A549 (cell line): ENCODE results near the gene TSC22D3. TPM values are rescaled to one million over a fixed set of nuclear protein-coding genes. Genes with fewer than 3 reads are reported as not detected.

Experiments used
- ATAC-seq, 2 experiments: fragments of 200-7000 bp in 1 of 2; fragments of >200 bp in 1 of 2; cut with Nextera tagmentation in 1 of 2; cut with Tn5 transposase in 1 of 2; 3 replicates each; pipeline versions ENCODE4 v1.8.0 to v1.9.1; 2018 to 2020; ENCODE audit warnings: mild to moderate bottlenecking in 1 of 2, moderate library complexity in 1 of 2
- CTCF ChIA-PET: fragments of 300-600 bp; sonication (Branson Sonifier 250); formaldehyde crosslinking; extraction: SDS; loops from one replicate; lab custom pipeline; 2021; ENCODE audit warnings: antibody characterized with exemption, inconsistent platforms; lab: Yijun Ruan, JAX
- POLR2A ChIA-PET: fragments of 350-600 bp; formaldehyde crosslinking; extraction: SDS; loops from one replicate; lab custom pipeline; 2021; ENCODE audit warnings: antibody characterized with exemption, inconsistent platforms; lab: Yijun Ruan, JAX
- DNase-seq, 2 experiments: peaks; one replicate each; pipeline versions ENCODE4 v3.0.0 to v3.0.0-alpha.2; 2011 to 2016; ENCODE audit warnings: low read depth in 1 of 2, low spot score in 1 of 2
- FAIRE-seq: peaks from 2 replicates; lab custom pipeline; 2011; peaks lifted over from hg19 to GRCh38; lab: Jason Lieb, UNC
- H3K27ac ChIP-seq, 2 experiments: fragments of >200 bp; sonication (Bioruptor Twin); formaldehyde crosslinking; 3 replicates each; pipeline ENCODE4 v1.5.1; 2016 to 2017
- H3K4me1 ChIP-seq: fragments of >200 bp; sonication (Bioruptor Twin); formaldehyde crosslinking; 3 replicates; pipeline ENCODE4 v1.6.1; 2016
- H3K4me2 ChIP-seq: fragments of >200 bp; sonication (Bioruptor Twin); formaldehyde crosslinking; 3 replicates; pipeline ENCODE4 v1.6.1; 2016
- H3K4me3 ChIP-seq: fragments of >200 bp; sonication (Bioruptor Twin); formaldehyde crosslinking; 3 replicates; pipeline ENCODE4 v1.5.1; 2016
- H3K9me3 ChIP-seq: fragments of >200 bp; sonication (Bioruptor Twin); formaldehyde crosslinking; 3 replicates; pipeline ENCODE4 v1.6.1; 2016
- CEBPB ChIP-seq, 2 experiments: fragments of >200 bp in 1 of 2; sonication (Bioruptor Twin) in 1 of 2; formaldehyde crosslinking in 1 of 2; IDR thresholded peaks; 2 replicates each; pipeline ENCODE4 v1.6.1; 2012 to 2016
- EHMT2 ChIP-seq: fragments of 200-600 bp; sonication (generic); IDR thresholded peaks from 2 replicates; pipeline ENCODE4 v1.6.1; 2016; ENCODE audit warnings: antibody characterized with exemption, low read depth, mild to moderate bottlenecking, moderate library complexity
- EP300 ChIP-seq, 2 experiments: fragments of >200 bp; sonication (Bioruptor Twin); formaldehyde crosslinking; IDR thresholded peaks; 2 replicates in 1 of 2; 3 replicates in 1 of 2; pipeline ENCODE4 v1.6.1; 2016 to 2017
- ESRRA ChIP-seq: fragments of 150-350 bp; IDR thresholded peaks from 2 replicates; pipeline ENCODE4 v1.6.1; 2014; ENCODE audit warnings: mild to moderate bottlenecking, low read length, borderline replicate concordance
- FOSB ChIP-seq: fragments of 250-450 bp; sonication (Bioruptor Pico); IDR thresholded peaks from 2 replicates; pipeline ENCODE4 v1.5.0; 2020; ENCODE audit warnings: mild to moderate bottlenecking, moderate library complexity
- FOSL2 ChIP-seq, 2 experiments: fragments of 450-650 bp in 1 of 2; fragments of >200 bp in 1 of 2; sonication (Bioruptor Twin) in 1 of 2; formaldehyde crosslinking; IDR thresholded peaks; 2 replicates each; pipeline versions ENCODE4 v1.5.0 to v1.6.1; 2016 to 2020; ENCODE audit warnings: mild to moderate bottlenecking in 1 of 2, moderate library complexity in 1 of 2
- FOXS1 ChIP-seq: fragments of 250-450 bp; sonication (Bioruptor Pico); IDR thresholded peaks from 2 replicates; pipeline ENCODE4 v1.5.0; 2020; ENCODE audit warnings: mild to moderate bottlenecking, moderate library complexity
- GATA3 ChIP-seq: IDR thresholded peaks from 2 replicates; pipeline ENCODE4 v1.6.1; 2012; ENCODE audit warnings: borderline replicate concordance
- HOXB5 ChIP-seq: fragments of 250-450 bp; sonication (Bioruptor Pico); IDR thresholded peaks from 2 replicates; pipeline ENCODE4 v1.5.0; 2020; ENCODE audit warnings: mild to moderate bottlenecking, moderate library complexity
- JUNB ChIP-seq: fragments of >200 bp; sonication (Bioruptor Twin); formaldehyde crosslinking; IDR thresholded peaks from 2 replicates; pipeline ENCODE4 v1.6.1; 2016
- MAZ ChIP-seq: fragments of 150-350 bp; IDR thresholded peaks from 2 replicates; pipeline ENCODE4 v1.6.1; 2014; ENCODE audit warnings: antibody characterized with exemption, low read depth, low read length, borderline replicate concordance
- MYC ChIP-seq: IDR thresholded peaks from 2 replicates; pipeline ENCODE4 v1.6.1; 2012; ENCODE audit warnings: mild to moderate bottlenecking, inconsistent platforms, low read length, improper control_type of control experiment, borderline replicate concordance
- NPAS2 ChIP-seq: fragments of 250-450 bp; sonication (Bioruptor Pico); IDR thresholded peaks from 2 replicates; pipeline ENCODE4 v1.8.0; 2022; ENCODE audit warnings: mild to moderate bottlenecking, moderate library complexity, borderline replicate concordance
- PBX3 ChIP-seq: IDR thresholded peaks from 2 replicates; pipeline ENCODE4 v1.6.1; 2012
- PHF8 ChIP-seq: fragments of 200-600 bp; sonication (generic); IDR thresholded peaks from 2 replicates; pipeline ENCODE4 v1.6.1; 2016; ENCODE audit warnings: low read depth, mild to moderate bottlenecking, antibody characterized with exemption, moderate library complexity, borderline replicate concordance
- RAD21 ChIP-seq, 2 experiments: fragments of >200 bp in 1 of 2; sonication (Bioruptor Twin) in 1 of 2; formaldehyde crosslinking in 1 of 2; IDR thresholded peaks in 1 of 2; conservative IDR thresholded peaks in 1 of 2; 2 replicates in 1 of 2; 3 replicates in 1 of 2; pipeline ENCODE4 v1.6.1; 2012 to 2018; ENCODE audit warnings: inconsistent platforms in 1 of 2
- RARB ChIP-seq: fragments of 250-450 bp; sonication (Bioruptor Pico); IDR thresholded peaks from 2 replicates; pipeline ENCODE4 v1.8.0; 2021; ENCODE audit warnings: mild to moderate bottlenecking, moderate library complexity
- RCOR1 ChIP-seq: fragments of 150-350 bp; IDR thresholded peaks from 2 replicates; pipeline ENCODE4 v1.6.1; 2014; ENCODE audit warnings: antibody characterized with exemption, low read length, low read depth
- RNF2 ChIP-seq: fragments of 200-600 bp; sonication (generic); IDR thresholded peaks from 2 replicates; pipeline ENCODE4 v1.6.1; 2016; ENCODE audit warnings: low read depth, mild to moderate bottlenecking, antibody characterized with exemption, moderate library complexity, borderline replicate concordance
- TFCP2L1 ChIP-seq: fragments of 250-450 bp; sonication (Bioruptor Pico); IDR thresholded peaks from 2 replicates; pipeline ENCODE4 v1.5.0; 2021; ENCODE audit warnings: mild to moderate bottlenecking
- USF2 ChIP-seq: fragments of 450-650 bp; IDR thresholded peaks from 2 replicates; pipeline ENCODE4 v1.6.1; 2014; ENCODE audit warnings: antibody characterized with exemption
- ZSCAN20 ChIP-seq: fragments of 250-450 bp; sonication (Bioruptor Pico); IDR thresholded peaks from 2 replicates; pipeline ENCODE4 v1.8.0; 2022; ENCODE audit warnings: mild to moderate bottlenecking, moderate library complexity
- WGBS: methylation state at CpG from one replicate; pipeline ENCODE4 v1.1.6; 2017; ENCODE audit errors: missing lambda C conversion rate; 5-methylcytosine and 5-hydroxymethylcytosine counted together
- polyA plus RNA-seq, 4 experiments: library from polyadenylated mRNA; depleted of rRNA in 3 of 4; stranded (reverse); fragments of >200 nt; fragmentation: RNase III in 1 of 4; extraction: RNeasy Plus Mini Kit Qiagen cat#74134 plus additional on column Dnase treatment in 1 of 4; gene quantifications; 2 replicates in 3 of 4; 3 replicates in 1 of 4; pipeline ENCODE4 v1.2.3, GENCODE V29; 2011 to 2017
- TF ChIP-seq, protein P1 (sequence below): fragments of 250-450 bp; sonication (Bioruptor Pico); IDR thresholded peaks from 2 replicates; pipeline ENCODE4 v1.5.0; 2020; ENCODE audit warnings: low read depth, mild to moderate bottlenecking, moderate library complexity
- TF ChIP-seq, protein P2 (sequence below): IDR thresholded peaks from 2 replicates; pipeline ENCODE4 v1.6.1; 2012; ENCODE audit warnings: low read depth, borderline replicate concordance

TSC22D3 gene
- polyA plus RNA-seq, 2 of the 4 experiments (the other 2 are of a cell fraction) = 12.2 to 65.4 TPM

GRCh38 chrX:107753187-107753586, 22.4 kb downstream of the TSC22D3 start:
- 70% methylated on average over 4 of the region's 4 CpGs for WGBS
- DNase-seq (no peak), FAIRE-seq (no peak), ATAC-seq (no peak)
- Histone ChIP-seq H3K4me1 (peaks cover under 1% of the 10 kb centered on the region; the same call in 2 of the 3 replicates), H3K27ac (no peak overlapping the region), H3K4me2 (no peak overlapping the region), H3K4me3 (no peak overlapping the region), H3K9me3 (no peaks in the 10 kb centered on the region)
- CTCF ChIA-PET = interaction anchor here (1.3 to 2.2 kb wide), 3 partner anchors 18 to 80 kb away, joined by 3 to 7 read pairs (median 5); no protein-coding TSS in a partner anchor
- TF ChIP-seq GATA3 (no peak), TFCP2L1 (CRISPR knock-in tag) (no peak), PBX3 (no peak), ESRRA (no peak), USF2 (no peak), FOSB (CRISPR knock-in tag) (no peak), HOXB5 (CRISPR knock-in tag) (no peak), RARB (CRISPR knock-in tag) (no peak), JUNB (no peak), PHF8 (no peak), MAZ (no peak), FOXS1 (no peak)
- TF ChIP-seq, protein P1, sequence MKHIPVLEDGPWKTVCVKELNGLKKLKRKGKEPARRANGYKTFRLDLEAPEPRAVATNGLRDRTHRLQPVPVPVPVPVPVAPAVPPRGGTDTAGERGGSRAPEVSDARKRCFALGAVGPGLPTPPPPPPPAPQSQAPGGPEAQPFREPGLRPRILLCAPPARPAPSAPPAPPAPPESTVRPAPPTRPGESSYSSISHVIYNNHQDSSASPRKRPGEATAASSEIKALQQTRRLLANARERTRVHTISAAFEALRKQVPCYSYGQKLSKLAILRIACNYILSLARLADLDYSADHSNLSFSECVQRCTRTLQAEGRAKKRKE = no peak
- POLR2A ChIA-PET = interaction anchor here (1.5 kb wide), 1 partner anchor 37 kb away, joined by 3 read pairs; no protein-coding TSS in a partner anchor

DNA sequence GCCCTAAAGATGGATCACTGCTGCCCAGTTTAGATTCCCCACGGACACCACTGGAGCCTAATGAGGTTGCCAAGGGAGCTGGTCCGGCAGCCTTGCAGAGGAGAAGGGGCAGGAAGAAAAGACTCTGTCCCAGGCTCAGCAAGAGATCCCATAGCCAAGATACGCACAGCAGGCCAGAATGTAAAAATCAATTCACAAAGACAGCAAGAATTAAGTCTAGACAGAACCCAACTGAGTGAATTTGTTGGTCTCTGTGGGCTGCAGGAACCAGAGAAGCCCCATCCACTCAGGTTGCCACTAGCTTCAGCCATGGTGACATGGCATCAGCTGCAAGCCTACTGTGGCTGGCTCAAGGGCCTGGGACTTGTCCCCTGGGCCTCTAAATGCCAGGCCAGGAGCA, 22.9 kb downstream of the TSC22D3 start:
- no peak for DNase-seq
- Histone ChIP-seq H3K27ac (no peak overlapping the region), H3K4me2 (no peak overlapping the region), H3K9me3 (no peaks in the 10 kb centered on the region), H3K4me1 (peaks cover 5% of the 10 kb centered on the region), H3K4me3 (no peak overlapping the region)
- 76% methylated on average over 3 of the region's 3 CpGs for WGBS
- no peak for ATAC-seq
- ChIA-PET CTCF (interaction anchor here (1.3 to 2.2 kb wide), 3 partner anchors 18 to 80 kb away, joined by 3 to 7 read pairs (median 5); no protein-coding TSS in a partner anchor), POLR2A (interaction anchor here (0.5 to 1.5 kb wide), 2 partner anchors 10 to 37 kb away, joined by 3 to 4 read pairs; no protein-coding TSS in a partner anchor)
- no peak for FAIRE-seq
- TF ChIP-seq FOSL2 (IDR thresholded peaks at IDR 0.05) (no peak), FOSL2 (CRISPR knock-in tag; IDR thresholded peaks at IDR 0.05) (no peak), RCOR1 (no peak), EHMT2 (no peak), MYC (no peak), PBX3 (no peak), RNF2 (no peak), FOSB (CRISPR knock-in tag) (no peak), RARB (CRISPR knock-in tag) (no peak), ZSCAN20 (no peak), CEBPB (IDR thresholded peaks at IDR 0.05) (no peak), RAD21 (conservative IDR thresholded peaks at IDR 0.05 in 1 of 2, IDR thresholded peaks at IDR 0.05 in 1 of 2) (no peak), EP300 (IDR thresholded peaks at IDR 0.05) (no peak), NPAS2 (CRISPR knock-in tag) (no peak)
- TF ChIP-seq, protein P2, sequence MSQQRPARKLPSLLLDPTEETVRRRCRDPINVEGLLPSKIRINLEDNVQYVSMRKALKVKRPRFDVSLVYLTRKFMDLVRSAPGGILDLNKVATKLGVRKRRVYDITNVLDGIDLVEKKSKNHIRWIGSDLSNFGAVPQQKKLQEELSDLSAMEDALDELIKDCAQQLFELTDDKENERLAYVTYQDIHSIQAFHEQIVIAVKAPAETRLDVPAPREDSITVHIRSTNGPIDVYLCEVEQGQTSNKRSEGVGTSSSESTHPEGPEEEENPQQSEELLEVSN = no peak
